T-helper 1 cell treated with Interleukin-12 subunit alpha and Interleukin-12 subunit beta and Interleukin-4 antibody, amounts not matched to agents 30 μg/mL and 1 μg/mL, for 36 hours (primary cell): ENCODE measurements around the gene TNFRSF17.
A peak's percentile ranks its signal among the peaks of the same experiment; 100 is the strongest.
"Not testable (repeated sequence)": the region's sequence is repeated elsewhere in the genome, so short reads cannot be mapped to it uniquely, and the experiment has no call there.

Experiments
- H3K27ac Mint-ChIP-seq: one replicate; pipeline ENCODE4 v1.8.0; 2021; ENCODE audit warnings: mild to moderate bottlenecking, mixed read lengths
- H3K27me3 Mint-ChIP-seq: one replicate; pipeline ENCODE4 v1.8.0; 2021; ENCODE audit warnings: low read depth, mixed read lengths
- H3K36me3 Mint-ChIP-seq: one replicate; pipeline ENCODE4 v1.8.0; 2021; ENCODE audit warnings: low read depth, mixed read lengths
- H3K4me1 Mint-ChIP-seq: one replicate; pipeline ENCODE4 v1.8.0; 2021; ENCODE audit warnings: low read depth, mixed read lengths
- H3K4me3 Mint-ChIP-seq: one replicate; pipeline ENCODE4 v1.8.0; 2021; ENCODE audit warnings: mild to moderate bottlenecking, moderate library complexity, mixed read lengths
- H3K9me3 Mint-ChIP-seq: one replicate; pipeline ENCODE4 v1.8.0; 2021; ENCODE audit warnings: mixed read lengths

TNFRSF17 gene

GRCh38 chr16:11962457-11962856 is 2.6 kb upstream of the TNFRSF17 start:
- H3K9me3 Mint-ChIP-seq, H3K27ac Mint-ChIP-seq, H3K36me3 Mint-ChIP-seq, H3K27me3 Mint-ChIP-seq, H3K4me1 Mint-ChIP-seq, H3K4me3 Mint-ChIP-seq: not testable (repeated sequence)

GRCh38 chr16:11962978-11963377 is 2.0 kb upstream of the TNFRSF17 start:
- H3K27ac Mint-ChIP-seq, H3K4me3 Mint-ChIP-seq, H3K36me3 Mint-ChIP-seq, H3K4me1 Mint-ChIP-seq, H3K9me3 Mint-ChIP-seq, H3K27me3 Mint-ChIP-seq: not testable (repeated sequence)

- no peaks in the 10 kb centered on the region for H3K9me3 Mint-ChIP-seq
- H3K27ac Mint-ChIP-seq: no peak overlapping the region
- H3K27me3 Mint-ChIP-seq: no peaks in the 10 kb centered on the region
- no peaks in the 10 kb centered on the region for H3K4me1 Mint-ChIP-seq
- H3K36me3 Mint-ChIP-seq: no peaks in the 10 kb centered on the region
- no peak overlapping the region for H3K4me3 Mint-ChIP-seq
Measured at GRCh38 chr16:11963706-11964105, 1.3 kb upstream of the TNFRSF17 start.

GRCh38 chr16:11966173-11966572 is 1.2 kb downstream of the TNFRSF17 start:
- H3K4me3 Mint-ChIP-seq: no peak overlapping the region
- H3K36me3 Mint-ChIP-seq: no peaks in the 10 kb centered on the region
- no peaks in the 10 kb centered on the region for H3K27me3 Mint-ChIP-seq
- H3K9me3 Mint-ChIP-seq: no peaks in the 10 kb centered on the region
- H3K27ac Mint-ChIP-seq: no peak overlapping the region
- H3K4me1 Mint-ChIP-seq: no peaks in the 10 kb centered on the region

GRCh38 chr16:11967195-11967911 is 2.3 kb downstream of the TNFRSF17 start:
- Mint-ChIP-seq H3K4me1 (no peaks in the 10 kb centered on the region), H3K36me3 (no peaks in the 10 kb centered on the region), H3K27me3 (no peaks in the 10 kb centered on the region), H3K27ac (no peak overlapping the region), H3K4me3 (no peak overlapping the region), H3K9me3 (no peaks in the 10 kb centered on the region)

GRCh38 chr16:11968577-11968976 is 3.6 kb downstream of the TNFRSF17 start:
- no peaks in the 10 kb centered on the region for H3K4me1 Mint-ChIP-seq
- no peak overlapping the region for H3K27ac Mint-ChIP-seq
- no peaks in the 10 kb centered on the region for H3K9me3 Mint-ChIP-seq
- H3K36me3 Mint-ChIP-seq: no peaks in the 10 kb centered on the region
- no peaks in the 10 kb centered on the region for H3K27me3 Mint-ChIP-seq
- H3K4me3 Mint-ChIP-seq: no peak overlapping the region

GRCh38 chr16:11970292-11970691 is 5.3 kb downstream of the TNFRSF17 start:
- H3K4me1 Mint-ChIP-seq, H3K4me3 Mint-ChIP-seq, H3K27ac Mint-ChIP-seq, H3K36me3 Mint-ChIP-seq, H3K9me3 Mint-ChIP-seq, H3K27me3 Mint-ChIP-seq: not testable (repeated sequence)

- H3K4me3 Mint-ChIP-seq: no peak overlapping the region
- peaks cover 6% of the 10 kb centered on the region for H3K36me3 Mint-ChIP-seq
- no peak overlapping the region for H3K27ac Mint-ChIP-seq
- H3K9me3 Mint-ChIP-seq: no peaks in the 10 kb centered on the region
- peaks cover 11% of the 10 kb centered on the region for H3K4me1 Mint-ChIP-seq
- no peaks in the 10 kb centered on the region for H3K27me3 Mint-ChIP-seq
Measured at GRCh38 chr16:11972128-11972527, 7.1 kb downstream of the TNFRSF17 start.

- Mint-ChIP-seq H3K4me3 (no peak overlapping the region), H3K9me3 (no peaks in the 10 kb centered on the region), H3K27me3 (no peaks in the 10 kb centered on the region), H3K4me1 (peaks cover 20% of the 10 kb centered on the region), H3K36me3 (peaks cover 6% of the 10 kb centered on the region), H3K27ac (no peak overlapping the region)
Measured at GRCh38 chr16:11973070-11973469, 8.1 kb downstream of the TNFRSF17 start.

- H3K4me3 Mint-ChIP-seq: peak overlapping the region; percentile 98
- H3K9me3 Mint-ChIP-seq: no peaks in the 10 kb centered on the region
- no peaks in the 10 kb centered on the region for H3K27me3 Mint-ChIP-seq
- H3K27ac Mint-ChIP-seq: peak overlapping the region; percentile 83
- H3K4me1 Mint-ChIP-seq: peaks cover 20% of the 10 kb centered on the region
- H3K36me3 Mint-ChIP-seq: peaks cover 6% of the 10 kb centered on the region
Measured at GRCh38 chr16:11976850-11977375, 11.9 kb downstream of the TNFRSF17 start.

- H3K36me3 Mint-ChIP-seq: peaks cover 6% of the 10 kb centered on the region
- H3K4me3 Mint-ChIP-seq: peak overlapping the region; percentile 98
- H3K27me3 Mint-ChIP-seq: no peaks in the 10 kb centered on the region
- no peaks in the 10 kb centered on the region for H3K9me3 Mint-ChIP-seq
- H3K27ac Mint-ChIP-seq: peak overlapping the region; percentile 64
- peaks cover 20% of the 10 kb centered on the region for H3K4me1 Mint-ChIP-seq
Measured at GRCh38 chr16:11977376-11978041, 12.5 kb downstream of the TNFRSF17 start.

GRCh38 chr16:11978080-11978479 is 13.1 kb downstream of the TNFRSF17 start:
- H3K27me3 Mint-ChIP-seq: no peaks in the 10 kb centered on the region
- peak overlapping the region; percentile 98 for H3K4me3 Mint-ChIP-seq
- H3K36me3 Mint-ChIP-seq: peaks cover 6% of the 10 kb centered on the region
- H3K27ac Mint-ChIP-seq: peak overlapping the region; percentile 16
- peaks cover 20% of the 10 kb centered on the region for H3K4me1 Mint-ChIP-seq
- H3K9me3 Mint-ChIP-seq: no peaks in the 10 kb centered on the region

GRCh38 chr16:11979013-11979672 is 14.1 kb downstream of the TNFRSF17 start:
- H3K27me3 Mint-ChIP-seq: no peaks in the 10 kb centered on the region
- no peak overlapping the region for H3K4me3 Mint-ChIP-seq
- H3K27ac Mint-ChIP-seq: no peak overlapping the region
- H3K36me3 Mint-ChIP-seq: peaks cover 6% of the 10 kb centered on the region
- no peaks in the 10 kb centered on the region for H3K9me3 Mint-ChIP-seq
- H3K4me1 Mint-ChIP-seq: peaks cover 20% of the 10 kb centered on the region

- Mint-ChIP-seq H3K36me3 (peaks cover 6% of the 10 kb centered on the region), H3K9me3 (no peaks in the 10 kb centered on the region), H3K4me1 (peaks cover 20% of the 10 kb centered on the region), H3K27ac (no peak overlapping the region), H3K4me3 (no peak overlapping the region), H3K27me3 (no peaks in the 10 kb centered on the region)
Measured at GRCh38 chr16:11980136-11980844, 15.3 kb downstream of the TNFRSF17 start.
